H1 (cell line): Measurements from ENCODE around the gene FAM193B. TPM values are rescaled to one million over a fixed set of nuclear protein-coding genes. Genes with fewer than 3 reads are reported as not detected.

ENCODE experiments used
- CBX5 ChIP-seq: fragments of 300-800, 300-1000 bp; sonication (generic); IDR thresholded peaks from 2 replicates; pipeline ENCODE4 v1.7.1; 2016; ENCODE audit warnings: antibody characterized with exemption, low read length, low read depth
- CHD1 ChIP-seq: IDR thresholded peaks from 2 replicates; pipeline ENCODE4 v1.6.1; 2012; ENCODE audit warnings: low read depth, low read length, improper control_type of control experiment
- CTCF ChIP-seq, 3 experiments: IDR thresholded peaks; 1 replicate in 2 of 3; 2 replicates in 1 of 3; pipeline versions ENCODE4 v1.5.1 to v1.6.1; 2011; ENCODE audit warnings: low read length in 3 of 3, mild to moderate bottlenecking in 3 of 3, inconsistent platforms in 2 of 3, low read depth in 1 of 3, moderate library complexity in 1 of 3; ENCODE audit not compliant: insufficient read depth in 1 of 3; ENCODE audit errors: control extremely low read depth in 1 of 3
- FOSL1 ChIP-seq: IDR thresholded peaks from 2 replicates; pipeline ENCODE4 v1.6.1; 2011; ENCODE audit warnings: mild to moderate bottlenecking, low read depth, low read length, moderate library complexity; ENCODE audit not compliant: insufficient read depth
- SIX5 ChIP-seq: IDR thresholded peaks from 2 replicates; pipeline ENCODE4 v1.6.1; 2011; ENCODE audit warnings: mild to moderate bottlenecking, low read depth, low read length
- SP4 ChIP-seq: IDR thresholded peaks from 2 replicates; pipeline ENCODE4 v1.6.1; 2012; ENCODE audit warnings: low read length, inconsistent platforms
- SUZ12 ChIP-seq: fragments of 200-600 bp; sonication (generic); IDR thresholded peaks from 2 replicates; pipeline ENCODE4 v1.6.1; 2012; ENCODE audit warnings: mild to moderate bottlenecking, inconsistent platforms, low read length, moderate library complexity, mixed read lengths
- TBP ChIP-seq: IDR thresholded peaks from 2 replicates; pipeline ENCODE4 v1.6.1; 2011; ENCODE audit warnings: low read depth, low read length, improper control_type of control experiment
- polyA plus RNA-seq, 7 experiments: library from polyadenylated mRNA; depleted of rRNA in 3 of 7; stranded (reverse) in 5 of 7; unstranded in 2 of 7; fragments of >200 nt in 5 of 7; fragments of 200-250 nt in 2 of 7; gene quantifications; 1 replicate in 5 of 7; 2 replicates in 1 of 7; 4 replicates in 1 of 7; pipeline versions ENCODE4 v1.2.1 to v1.2.3, GENCODE V29; 2011 to 2013; ENCODE audit warnings: missing spikeins in 2 of 7, mixed read lengths in 2 of 7
- total RNA-seq: library from RNA; stranded (reverse); fragmentation: NEBNext Ultra II Directional; extraction: Animal tissue kit (Norgen Biotek cat#: 25700); gene quantifications from 2 replicates; pipeline ENCODE4 v1.2.1, GENCODE V29; 2021
- TF ChIP-seq, protein P1 (sequence below): IDR thresholded peaks from 2 replicates; pipeline ENCODE4 v1.6.1; 2012; ENCODE audit warnings: low read length, inconsistent platforms
- TF ChIP-seq, protein P2 (sequence below): IDR thresholded peaks from 2 replicates; pipeline ENCODE4 v1.6.1; 2012; ENCODE audit warnings: inconsistent platforms

Gene FAM193B
- total and polyA plus RNA-seq, 2 of the 8 experiments (the other 6 are each of a cell fraction or from before 2014, with no cell fraction given), result 49.9 to 69.8 TPM

- TF ChIP-seq, protein P1, sequence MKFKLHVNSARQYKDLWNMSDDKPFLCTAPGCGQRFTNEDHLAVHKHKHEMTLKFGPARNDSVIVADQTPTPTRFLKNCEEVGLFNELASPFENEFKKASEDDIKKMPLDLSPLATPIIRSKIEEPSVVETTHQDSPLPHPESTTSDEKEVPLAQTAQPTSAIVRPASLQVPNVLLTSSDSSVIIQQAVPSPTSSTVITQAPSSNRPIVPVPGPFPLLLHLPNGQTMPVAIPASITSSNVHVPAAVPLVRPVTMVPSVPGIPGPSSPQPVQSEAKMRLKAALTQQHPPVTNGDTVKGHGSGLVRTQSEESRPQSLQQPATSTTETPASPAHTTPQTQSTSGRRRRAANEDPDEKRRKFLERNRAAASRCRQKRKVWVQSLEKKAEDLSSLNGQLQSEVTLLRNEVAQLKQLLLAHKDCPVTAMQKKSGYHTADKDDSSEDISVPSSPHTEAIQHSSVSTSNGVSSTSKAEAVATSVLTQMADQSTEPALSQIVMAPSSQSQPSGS, result no peak
- TF ChIP-seq TBP (no peak), SIX5 (no peak), SUZ12 (no peak), CHD1 (no peak), CBX5 (no peak), SP4 (no peak), FOSL1 (no peak), CTCF (IDR thresholded peaks at IDR 0.05; ENCODE audit: control extremely low read depth in 1 of 3, insufficient read depth in 1 of 3, low read depth in 1 of 3, low read length in 3 of 3) (no peak)
- TF ChIP-seq, protein P2, sequence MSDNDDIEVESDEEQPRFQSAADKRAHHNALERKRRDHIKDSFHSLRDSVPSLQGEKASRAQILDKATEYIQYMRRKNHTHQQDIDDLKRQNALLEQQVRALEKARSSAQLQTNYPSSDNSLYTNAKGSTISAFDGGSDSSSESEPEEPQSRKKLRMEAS, result no peak
Measured at GRCh38 chr5:177598477-177598876, 44.1 kb upstream of the FAM193B start (continued).
